PC-9 (cell line): ENCODE data around the gene MIEN1.

Experiments used
- EZH2 ChIP-seq: fragments of 200-600 bp; sonication (generic); IDR thresholded peaks from 2 replicates; pipeline ENCODE4 v1.8.0; 2017; ENCODE audit warnings: antibody characterized with exemption, low read depth
- TF ChIP-seq, protein P1 (sequence below): fragments of 200-600 bp; sonication (generic); conservative IDR thresholded peaks from 2 replicates; pipeline ENCODE4 v1.6.1; 2017; ENCODE audit warnings: mixed run types, antibody characterized with exemption, mild to moderate bottlenecking, moderate library complexity

DNA sequence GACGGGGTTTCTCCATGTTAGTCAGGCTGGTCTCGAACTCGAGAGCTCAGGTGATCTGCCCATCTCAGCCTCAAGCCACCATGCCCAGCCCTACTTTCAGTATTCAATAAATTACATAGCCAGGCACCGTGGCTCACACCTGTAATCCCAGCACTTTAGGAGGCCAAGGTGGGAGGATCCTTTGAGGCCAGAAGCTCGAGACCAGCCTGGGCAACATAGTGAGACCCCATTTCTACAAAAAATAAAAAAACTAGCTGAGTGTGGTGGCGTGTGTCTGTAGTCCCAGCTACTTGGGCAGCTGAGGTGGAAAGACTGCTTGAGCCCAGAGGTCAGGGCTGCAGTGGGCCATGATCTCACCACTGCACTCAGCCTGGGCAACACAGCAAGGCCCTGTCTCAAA lies 8.2 kb downstream of the MIEN1 start:
- TF ChIP-seq, protein P1, sequence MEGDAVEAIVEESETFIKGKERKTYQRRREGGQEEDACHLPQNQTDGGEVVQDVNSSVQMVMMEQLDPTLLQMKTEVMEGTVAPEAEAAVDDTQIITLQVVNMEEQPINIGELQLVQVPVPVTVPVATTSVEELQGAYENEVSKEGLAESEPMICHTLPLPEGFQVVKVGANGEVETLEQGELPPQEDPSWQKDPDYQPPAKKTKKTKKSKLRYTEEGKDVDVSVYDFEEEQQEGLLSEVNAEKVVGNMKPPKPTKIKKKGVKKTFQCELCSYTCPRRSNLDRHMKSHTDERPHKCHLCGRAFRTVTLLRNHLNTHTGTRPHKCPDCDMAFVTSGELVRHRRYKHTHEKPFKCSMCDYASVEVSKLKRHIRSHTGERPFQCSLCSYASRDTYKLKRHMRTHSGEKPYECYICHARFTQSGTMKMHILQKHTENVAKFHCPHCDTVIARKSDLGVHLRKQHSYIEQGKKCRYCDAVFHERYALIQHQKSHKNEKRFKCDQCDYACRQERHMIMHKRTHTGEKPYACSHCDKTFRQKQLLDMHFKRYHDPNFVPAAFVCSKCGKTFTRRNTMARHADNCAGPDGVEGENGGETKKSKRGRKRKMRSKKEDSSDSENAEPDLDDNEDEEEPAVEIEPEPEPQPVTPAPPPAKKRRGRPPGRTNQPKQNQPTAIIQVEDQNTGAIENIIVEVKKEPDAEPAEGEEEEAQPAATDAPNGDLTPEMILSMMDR, result no peak
- no peak for TF ChIP-seq EZH2
